Measurements from ENCODE around the gene MEAK7. TPM values are rescaled to one million over a fixed set of nuclear protein-coding genes. Genes with fewer than 3 reads are reported as not detected.

Gene MEAK7
- total and polyA plus RNA-seq, 2 of the 8 experiments (the other 6 are each of a cell fraction or from before 2014, with no cell fraction given): 9.6 to 19.6 TPM

DNA sequence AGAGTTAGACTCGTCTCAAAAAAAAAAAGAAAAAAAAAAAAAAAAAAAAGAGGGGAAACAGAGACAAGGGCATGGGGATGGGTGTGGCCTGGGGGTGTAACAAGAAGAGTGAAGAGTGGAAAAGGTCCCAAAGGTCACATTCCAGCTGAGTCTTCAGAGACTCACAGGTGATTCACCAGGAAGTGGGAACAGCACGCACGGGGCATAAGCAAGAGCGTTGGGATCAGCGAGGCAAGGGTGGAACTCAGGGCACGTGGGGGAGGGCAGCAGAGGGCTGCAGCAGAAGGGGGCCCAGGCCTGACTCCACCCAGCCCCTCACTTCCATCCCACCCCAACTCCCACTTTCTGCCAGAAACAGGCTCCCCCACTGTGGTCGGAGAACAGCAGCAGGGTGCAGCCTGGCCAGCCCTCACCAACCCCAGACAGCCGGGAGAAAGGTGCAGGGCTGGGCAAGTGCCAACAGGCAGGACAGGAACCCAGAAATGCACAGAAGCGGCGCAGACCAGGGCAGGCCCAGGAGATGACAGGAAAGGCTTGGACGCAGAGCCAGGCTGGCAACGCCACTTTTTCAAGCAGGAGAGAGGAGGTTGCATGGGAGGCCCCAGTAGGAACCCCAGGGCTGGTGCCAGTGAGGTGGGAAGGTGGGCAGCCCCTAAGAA lies 3.3 kb downstream of the MEAK7 start:
- no peak for FAIRE-seq

More for the DNA sequence above, 3.3 kb downstream of the MEAK7 start:
- no peaks in the 10 kb centered on the region for H3K9me3 ChIP-seq (ENCODE audit: insufficient read depth in 2 of 2, low read depth in 1 of 2, low read length in 1 of 2)
- no peaks in the 10 kb centered on the region for H3K27me3 ChIP-seq (replicated peaks in 1 of 4; ENCODE audit: control insufficient read depth in 3 of 4, extremely low read depth in 1 of 4, insufficient read depth in 3 of 4, low read length in 3 of 4)
- WGBS, 2 experiments (ENCODE audit: extremely low coverage in 1 of 2, insufficient coverage in 1 of 2, insufficient read length in 1 of 2, insufficient replicate concordance in 2 of 2, low coverage in 1 of 2, low lambda C conversion rate in 2 of 2, missing lambda C conversion rate in 1 of 2): 93% methylated on average over 11 of the region's 12 CpGs; no CpG with 5 or more reads in 1 of the 2 experiments
- no peak overlapping the region for H3K9ac ChIP-seq (replicated peaks in 1 of 4; ENCODE audit: extremely low read depth in 1 of 4, low read depth in 3 of 4, low read length in 3 of 4)
- H2BK5ac ChIP-seq (ENCODE audit: low read depth, low read length): no peak overlapping the region; the same call in 1 of the 2 replicates
- H3K36me3 ChIP-seq (ENCODE audit: control insufficient read depth in 2 of 4, insufficient read depth in 4 of 4, low read length in 3 of 4): peaks cover 0 to 14% (median 11%) of the 10 kb centered on the region in 4 experiments; a peak in 4 of 8 replicates
- H3K23ac ChIP-seq (ENCODE audit: insufficient read length): no peak overlapping the region
- H3K14ac ChIP-seq (ENCODE audit: insufficient read length): no peak overlapping the region
- H2BK15ac ChIP-seq (ENCODE audit: low read length): no peak overlapping the region
- no peak for TF ChIP-seq JUN (IDR thresholded peaks at IDR 0.05; ENCODE audit: low read depth, low read length)
- TF ChIP-seq KDM5A (IDR thresholded peaks at IDR 0.05; ENCODE audit: low read length): no peak
- TF ChIP-seq POLR2AphosphoS5 (IDR thresholded peaks at IDR 0.05; ENCODE audit: low read depth, low read length): no peak
- TF ChIP-seq SAP30 (IDR thresholded peaks at IDR 0.05; ENCODE audit: insufficient read depth, insufficient replicate concordance, low read length): no peak
- ChIA-PET CTCF (ENCODE audit: partially characterized antibody) (interaction anchor here (1.1 kb wide), 1 partner anchor 121 kb away, joined by 3 read pairs; no protein-coding TSS in a partner anchor), POLR2A (ENCODE audit: partially characterized antibody) (interaction anchor here (1.0 kb wide), 1 partner anchor 48 kb away, joined by 3 read pairs; no protein-coding TSS in a partner anchor)
- peaks cover 0 to 2% of the 10 kb centered on the region in 2 experiments for H4K20me1 ChIP-seq (replicated peaks in 1 of 2; ENCODE audit: control insufficient read depth in 1 of 2, insufficient read depth in 2 of 2, low read length in 2 of 2)
- H3K27ac ChIP-seq (ENCODE audit: low read depth, low read length): no peak overlapping the region
- peaks cover 0 to 12% (median 8%) of the 10 kb centered on the region in 4 experiments; a peak in 5 of 7 replicates for H3K4me1 ChIP-seq (replicated peaks in 1 of 4; ENCODE audit: control insufficient read depth in 3 of 4, insufficient read depth in 4 of 4, low read length in 3 of 4)
- no peak overlapping the region for H4K5ac ChIP-seq (ENCODE audit: insufficient read length, low read depth, low read length)
- H3K4ac ChIP-seq (replicated peaks; ENCODE audit: insufficient read length, low read depth, low read length): no peak overlapping the region
- peaks cover 0 to 4% of the 10 kb centered on the region in 2 experiments; a peak in 1 of 4 replicates for H3K79me2 ChIP-seq (ENCODE audit: control insufficient read depth in 1 of 2, insufficient read depth in 2 of 2, low read length in 2 of 2)
- H3K4me2 ChIP-seq (ENCODE audit: insufficient read depth in 1 of 2, low read depth in 2 of 2, low read length in 2 of 2): no peak overlapping the region
- H2BK12ac ChIP-seq (ENCODE audit: low read depth, low read length): no peak overlapping the region
- no peak overlapping the region for H3K18ac ChIP-seq (ENCODE audit: extremely low read depth, low read length)
- no peak overlapping the region for H2BK20ac ChIP-seq (ENCODE audit: low read length)
- H4K91ac ChIP-seq (replicated peaks; ENCODE audit: insufficient read length, low read length): no peak overlapping the region
- H3K56ac ChIP-seq (replicated peaks; ENCODE audit: insufficient read length, low read depth, low read length): no peak overlapping the region
- no peak overlapping the region for H3K4me3 ChIP-seq (ENCODE audit: extremely low read depth in 1 of 4, insufficient read depth in 2 of 4, low read depth in 3 of 4, low read length in 4 of 4)
- H2AK5ac ChIP-seq (ENCODE audit: low read depth, low read length): no peak overlapping the region
- peaks cover 9% of the 10 kb centered on the region; the same call in 1 of the 2 replicates for H3K23me2 ChIP-seq (ENCODE audit: low read depth, low read length)
- no peak for DNase-seq (ENCODE audit: low read depth in 1 of 2, low spot score in 2 of 2)
- H2AFZ ChIP-seq (ENCODE audit: low read length): no peak overlapping the region
- H3K79me1 ChIP-seq (ENCODE audit: low read depth, low read length): no peaks in the 10 kb centered on the region
- H2BK120ac ChIP-seq (replicated peaks; ENCODE audit: low read depth, low read length): no peak overlapping the region
- peak overlapping the region; percentile 4; the same call in 1 of the 2 replicates for H4K8ac ChIP-seq (ENCODE audit: extremely low read depth, insufficient read depth, low read length)
